SK-N-MC (cell line): Measurements from ENCODE around the gene VGLL2.

ENCODE experiments used
- EZH2 ChIP-seq: fragments of 200-600 bp; sonication (generic); IDR thresholded peaks from one replicate; pipeline ENCODE4 v1.6.1; 2017; ENCODE audit warnings: antibody characterized with exemption
- POLR2AphosphoS5 ChIP-seq: IDR thresholded peaks from 2 replicates; pipeline ENCODE4 v1.6.1; 2012; ENCODE audit warnings: mild to moderate bottlenecking, low read depth, low read length, borderline replicate concordance

DNA sequence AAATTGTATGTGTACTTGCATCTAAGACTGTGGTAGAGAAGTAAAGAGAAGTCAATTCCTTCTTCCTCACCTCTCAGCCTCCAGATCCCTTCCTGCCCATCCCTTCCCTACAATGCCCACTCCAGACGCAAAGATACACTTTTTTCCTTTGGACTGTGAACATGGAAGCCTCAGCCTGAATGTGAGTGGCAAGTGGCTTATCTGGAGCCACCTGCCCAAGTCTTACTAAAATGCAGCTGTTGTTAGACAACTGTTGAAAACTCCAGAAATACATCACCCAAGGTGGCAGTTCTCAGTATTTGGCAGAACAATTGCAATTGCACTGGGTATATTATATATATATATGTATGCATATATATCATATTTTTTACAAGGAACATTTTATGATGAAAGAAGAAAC, 7.5 kb downstream of the VGLL2 start:
- TF ChIP-seq EZH2: no peak
- TF ChIP-seq POLR2AphosphoS5: no peak
